ENCODE data around the gene SCAI. TPM values are rescaled to one million over a fixed set of nuclear protein-coding genes. Genes with fewer than 3 reads are reported as not detected.
A peak's percentile ranks its signal among the peaks of the same experiment; 100 is the strongest.

The SCAI gene
- total and polyA plus RNA-seq, 9 of the 15 experiments (the other 6 are each of a cell fraction or from before 2014, with no cell fraction given): 0.70 to 12.4 (median 4.2) TPM

DNA sequence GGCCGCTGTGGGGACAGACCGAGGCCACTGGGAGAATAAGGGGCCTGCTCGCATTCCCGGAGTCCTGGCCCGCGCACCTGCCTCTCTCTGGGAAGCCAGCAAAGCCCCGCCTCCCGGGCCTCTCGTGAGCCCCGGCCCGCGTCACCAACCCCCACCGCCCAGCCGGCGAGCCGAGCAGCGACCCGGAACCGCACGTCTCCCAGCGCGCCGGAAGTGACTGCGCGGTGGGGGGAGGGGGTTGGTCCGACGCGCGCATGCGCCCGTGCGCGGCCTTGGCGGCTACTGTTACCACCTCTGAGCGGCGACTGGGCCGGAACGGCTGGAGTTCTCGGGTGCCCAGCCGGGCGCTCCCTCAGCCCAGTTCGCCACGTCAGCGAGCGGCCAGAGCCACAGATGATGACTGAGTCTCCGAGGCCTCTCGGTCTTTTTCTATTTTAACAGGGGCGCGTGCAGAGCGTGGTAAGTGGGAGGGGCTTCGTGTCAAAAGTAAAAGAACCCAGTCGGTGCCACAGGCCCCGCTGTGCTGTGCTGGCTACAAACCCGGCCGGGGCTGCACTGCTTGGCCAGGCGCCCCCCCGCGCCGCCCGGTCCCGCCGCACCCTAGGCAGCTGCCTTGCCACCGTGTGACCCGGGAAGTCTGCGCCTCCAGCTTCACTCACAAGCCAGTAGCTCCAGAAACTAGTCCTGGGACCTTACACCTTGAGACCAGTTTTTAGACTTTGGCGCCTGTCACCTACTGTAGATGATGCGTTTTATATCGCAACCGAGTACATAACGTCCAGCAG lies 202.2 kb downstream of the SCAI start, which contains the start of gene GOLGA1 (continued):
- TF ChIP-seq, protein P1, sequence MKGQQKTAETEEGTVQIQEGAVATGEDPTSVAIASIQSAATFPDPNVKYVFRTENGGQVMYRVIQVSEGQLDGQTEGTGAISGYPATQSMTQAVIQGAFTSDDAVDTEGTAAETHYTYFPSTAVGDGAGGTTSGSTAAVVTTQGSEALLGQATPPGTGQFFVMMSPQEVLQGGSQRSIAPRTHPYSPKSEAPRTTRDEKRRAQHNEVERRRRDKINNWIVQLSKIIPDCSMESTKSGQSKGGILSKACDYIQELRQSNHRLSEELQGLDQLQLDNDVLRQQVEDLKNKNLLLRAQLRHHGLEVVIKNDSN (CRISPR knock-in tag; IDR thresholded peaks at IDR 0.05): 0 out of 2 replicates have a peak, but pooled peaks have one; percentile 43
- TF ChIP-seq KDM1A (IDR thresholded peaks at IDR 0.05): peak in 1 of 2 experiments; percentile 76; a peak in 1 of 4 replicates
- TF ChIP-seq, protein P2, sequence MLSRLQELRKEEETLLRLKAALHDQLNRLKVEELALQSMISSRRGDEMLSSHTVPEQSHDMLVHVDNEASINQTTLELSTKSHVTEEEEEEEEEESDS (CRISPR knock-in tag; IDR thresholded peaks at IDR 0.05): no peak
- peak; percentile 88 for TF ChIP-seq HCFC1 (IDR thresholded peaks at IDR 0.05; ENCODE audit: low read depth, low read length)
- no peak for TF ChIP-seq ZSCAN32 (CRISPR knock-in tag; IDR thresholded peaks at IDR 0.05)
- peak; percentile 82 for TF ChIP-seq TAF1 (IDR thresholded peaks at IDR 0.05; ENCODE audit: control insufficient read depth, extremely low read depth, insufficient read depth, low read length, severe bottlenecking)
- peak; percentile 92 for TF ChIP-seq FOXP1 (CRISPR knock-in tag; IDR thresholded peaks at IDR 0.05)
- TF ChIP-seq NRF1 (conservative IDR thresholded peaks at IDR 0.05 in 1 of 2, IDR thresholded peaks at IDR 0.05 in 1 of 2): peak; percentile 99
- TF ChIP-seq RHOXF2B (CRISPR knock-in tag; conservative IDR thresholded peaks at IDR 0.05): no peak
- TF ChIP-seq SOX6 (IDR thresholded peaks at IDR 0.05): peak; percentile 20; the same call in 1 of the 2 replicates
- no peak for TF ChIP-seq ZNF408 (CRISPR knock-in tag; IDR thresholded peaks at IDR 0.05; ENCODE audit: low read depth)
- peak; percentile 89; the same call in 1 of the 2 replicates for TF ChIP-seq BRD4 (IDR thresholded peaks at IDR 0.05)
- TF ChIP-seq NR3C1 (CRISPR knock-in tag; IDR thresholded peaks at IDR 0.05): no peak
- peak; percentile 70; the same call in 1 of the 2 replicates for TF ChIP-seq ZNF212 (CRISPR knock-in tag; IDR thresholded peaks at IDR 0.05)
- TF ChIP-seq FOXJ2 (tag; IDR thresholded peaks at IDR 0.05): 0 out of 2 replicates have a peak, but pooled peaks have one; percentile 13
- peak; percentile 73; the same call in 1 of the 2 replicates for TF ChIP-seq ETV1 (tag; conservative IDR thresholded peaks at IDR 0.05; ENCODE audit: low read depth)
- peak; percentile 59; the same call in 1 of the 2 replicates for TF ChIP-seq PHB (CRISPR knock-in tag; IDR thresholded peaks at IDR 0.05)
- TF ChIP-seq, protein P3, sequence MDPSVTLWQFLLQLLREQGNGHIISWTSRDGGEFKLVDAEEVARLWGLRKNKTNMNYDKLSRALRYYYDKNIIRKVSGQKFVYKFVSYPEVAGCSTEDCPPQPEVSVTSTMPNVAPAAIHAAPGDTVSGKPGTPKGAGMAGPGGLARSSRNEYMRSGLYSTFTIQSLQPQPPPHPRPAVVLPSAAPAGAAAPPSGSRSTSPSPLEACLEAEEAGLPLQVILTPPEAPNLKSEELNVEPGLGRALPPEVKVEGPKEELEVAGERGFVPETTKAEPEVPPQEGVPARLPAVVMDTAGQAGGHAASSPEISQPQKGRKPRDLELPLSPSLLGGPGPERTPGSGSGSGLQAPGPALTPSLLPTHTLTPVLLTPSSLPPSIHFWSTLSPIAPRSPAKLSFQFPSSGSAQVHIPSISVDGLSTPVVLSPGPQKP (CRISPR knock-in tag; IDR thresholded peaks at IDR 0.05): peak; percentile 29; the same call in 1 of the 2 replicates
- no peak for TF ChIP-seq SRSF7 (optimal IDR thresholded peaks at IDR 0.05; ENCODE audit: low read depth, low read length)
- TF ChIP-seq, protein P4, sequence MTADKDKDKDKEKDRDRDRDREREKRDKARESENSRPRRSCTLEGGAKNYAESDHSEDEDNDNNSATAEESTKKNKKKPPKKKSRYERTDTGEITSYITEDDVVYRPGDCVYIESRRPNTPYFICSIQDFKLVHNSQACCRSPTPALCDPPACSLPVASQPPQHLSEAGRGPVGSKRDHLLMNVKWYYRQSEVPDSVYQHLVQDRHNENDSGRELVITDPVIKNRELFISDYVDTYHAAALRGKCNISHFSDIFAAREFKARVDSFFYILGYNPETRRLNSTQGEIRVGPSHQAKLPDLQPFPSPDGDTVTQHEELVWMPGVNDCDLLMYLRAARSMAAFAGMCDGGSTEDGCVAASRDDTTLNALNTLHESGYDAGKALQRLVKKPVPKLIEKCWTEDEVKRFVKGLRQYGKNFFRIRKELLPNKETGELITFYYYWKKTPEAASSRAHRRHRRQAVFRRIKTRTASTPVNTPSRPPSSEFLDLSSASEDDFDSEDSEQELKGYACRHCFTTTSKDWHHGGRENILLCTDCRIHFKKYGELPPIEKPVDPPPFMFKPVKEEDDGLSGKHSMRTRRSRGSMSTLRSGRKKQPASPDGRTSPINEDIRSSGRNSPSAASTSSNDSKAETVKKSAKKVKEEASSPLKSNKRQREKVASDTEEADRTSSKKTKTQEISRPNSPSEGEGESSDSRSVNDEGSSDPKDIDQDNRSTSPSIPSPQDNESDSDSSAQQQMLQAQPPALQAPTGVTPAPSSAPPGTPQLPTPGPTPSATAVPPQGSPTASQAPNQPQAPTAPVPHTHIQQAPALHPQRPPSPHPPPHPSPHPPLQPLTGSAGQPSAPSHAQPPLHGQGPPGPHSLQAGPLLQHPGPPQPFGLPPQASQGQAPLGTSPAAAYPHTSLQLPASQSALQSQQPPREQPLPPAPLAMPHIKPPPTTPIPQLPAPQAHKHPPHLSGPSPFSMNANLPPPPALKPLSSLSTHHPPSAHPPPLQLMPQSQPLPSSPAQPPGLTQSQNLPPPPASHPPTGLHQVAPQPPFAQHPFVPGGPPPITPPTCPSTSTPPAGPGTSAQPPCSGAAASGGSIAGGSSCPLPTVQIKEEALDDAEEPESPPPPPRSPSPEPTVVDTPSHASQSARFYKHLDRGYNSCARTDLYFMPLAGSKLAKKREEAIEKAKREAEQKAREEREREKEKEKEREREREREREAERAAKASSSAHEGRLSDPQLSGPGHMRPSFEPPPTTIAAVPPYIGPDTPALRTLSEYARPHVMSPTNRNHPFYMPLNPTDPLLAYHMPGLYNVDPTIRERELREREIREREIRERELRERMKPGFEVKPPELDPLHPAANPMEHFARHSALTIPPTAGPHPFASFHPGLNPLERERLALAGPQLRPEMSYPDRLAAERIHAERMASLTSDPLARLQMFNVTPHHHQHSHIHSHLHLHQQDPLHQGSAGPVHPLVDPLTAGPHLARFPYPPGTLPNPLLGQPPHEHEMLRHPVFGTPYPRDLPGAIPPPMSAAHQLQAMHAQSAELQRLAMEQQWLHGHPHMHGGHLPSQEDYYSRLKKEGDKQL (CRISPR knock-in tag; IDR thresholded peaks at IDR 0.05; ENCODE audit: borderline replicate concordance): no peak
- TF ChIP-seq HNRNPH1 (optimal IDR thresholded peaks at IDR 0.05; ENCODE audit: low read depth, low read length): no peak

Measured in K562 (cell line).